ENCODE measurements around the gene PSME3IP1.

DNA sequence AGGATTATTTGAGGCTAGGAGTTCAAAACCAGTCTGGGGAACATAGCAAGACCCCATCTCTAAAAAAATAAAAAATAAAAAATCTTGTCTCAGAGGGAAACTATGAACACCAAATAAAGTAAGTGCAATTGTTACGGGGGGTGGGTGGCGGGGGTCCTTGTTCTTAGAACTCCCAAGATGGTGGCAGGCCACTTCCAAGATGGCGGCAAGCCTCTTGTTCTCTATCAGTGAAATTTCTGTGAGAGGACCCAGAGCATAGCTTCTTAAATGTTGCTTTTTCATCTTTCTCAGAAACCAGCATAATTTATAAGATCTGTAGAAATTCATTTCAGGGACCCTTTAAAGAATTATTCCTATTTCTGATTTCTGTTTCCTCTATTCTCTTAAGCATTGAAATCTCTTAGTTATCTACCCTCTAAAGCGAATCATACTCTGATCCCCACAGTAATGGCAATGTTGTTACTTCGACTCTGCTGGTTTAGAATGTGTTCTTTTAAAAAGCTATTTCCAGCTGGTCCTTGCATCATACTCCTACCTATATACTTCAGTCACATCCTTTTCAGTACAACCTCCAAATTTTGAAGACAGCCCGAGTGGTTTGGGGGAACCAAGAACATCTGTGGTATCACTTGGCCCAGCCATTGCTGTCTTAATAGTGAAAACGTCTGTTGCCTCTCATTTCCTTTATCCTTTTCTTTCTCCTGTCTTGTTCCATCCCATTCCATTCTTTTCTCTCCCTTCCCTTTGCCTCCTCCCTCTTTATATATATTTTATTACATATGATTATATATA, 16.5 kb upstream of the PSME3IP1 start:
- TF ChIP-seq EZH2 (IDR thresholded peaks at IDR 0.05; ENCODE audit: low read length, unreplicated experiment) (no peak), EZH2phosphoT487 (IDR thresholded peaks at IDR 0.05; ENCODE audit: borderline replicate concordance, low read length) (no peak)
- TF ChIP-seq, protein P1, sequence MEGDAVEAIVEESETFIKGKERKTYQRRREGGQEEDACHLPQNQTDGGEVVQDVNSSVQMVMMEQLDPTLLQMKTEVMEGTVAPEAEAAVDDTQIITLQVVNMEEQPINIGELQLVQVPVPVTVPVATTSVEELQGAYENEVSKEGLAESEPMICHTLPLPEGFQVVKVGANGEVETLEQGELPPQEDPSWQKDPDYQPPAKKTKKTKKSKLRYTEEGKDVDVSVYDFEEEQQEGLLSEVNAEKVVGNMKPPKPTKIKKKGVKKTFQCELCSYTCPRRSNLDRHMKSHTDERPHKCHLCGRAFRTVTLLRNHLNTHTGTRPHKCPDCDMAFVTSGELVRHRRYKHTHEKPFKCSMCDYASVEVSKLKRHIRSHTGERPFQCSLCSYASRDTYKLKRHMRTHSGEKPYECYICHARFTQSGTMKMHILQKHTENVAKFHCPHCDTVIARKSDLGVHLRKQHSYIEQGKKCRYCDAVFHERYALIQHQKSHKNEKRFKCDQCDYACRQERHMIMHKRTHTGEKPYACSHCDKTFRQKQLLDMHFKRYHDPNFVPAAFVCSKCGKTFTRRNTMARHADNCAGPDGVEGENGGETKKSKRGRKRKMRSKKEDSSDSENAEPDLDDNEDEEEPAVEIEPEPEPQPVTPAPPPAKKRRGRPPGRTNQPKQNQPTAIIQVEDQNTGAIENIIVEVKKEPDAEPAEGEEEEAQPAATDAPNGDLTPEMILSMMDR (conservative IDR thresholded peaks at IDR 0.05; ENCODE audit: low read depth, low read length) = no peak

All from PC-3 (cell line).